ENCODE measurements around the gene MASP2. TPM values are rescaled to one million over a fixed set of nuclear protein-coding genes. Genes with fewer than 3 reads are reported as not detected.

MASP2 gene
- total and polyA plus RNA-seq, 9 of the 15 experiments (the other 6 are each of a cell fraction or from before 2014, with no cell fraction given) = 0.01 to 0.23 (median 0.06) TPM; not detected in 3

- TF ChIP-seq USF1 (CRISPR knock-in tag; IDR thresholded peaks at IDR 0.05) = peak; percentile 49; the same call in 1 of the 2 replicates
- TF ChIP-seq HBP1 (CRISPR knock-in tag; IDR thresholded peaks at IDR 0.05) = no peak
- TF ChIP-seq ZNF311 (CRISPR knock-in tag; IDR thresholded peaks at IDR 0.05) = no peak
- 0 out of 2 replicates have a peak, but pooled peaks have one; percentile 22 for TF ChIP-seq TGIF2 (CRISPR knock-in tag; IDR thresholded peaks at IDR 0.05)
- TF ChIP-seq FOXA3 (CRISPR knock-in tag; conservative IDR thresholded peaks at IDR 0.05 in 1 of 2, IDR thresholded peaks at IDR 0.05 in 1 of 2) = 0 out of 4 replicates have a peak, but pooled peaks of 1 of the 2 experiments have one; percentile 32
- TF ChIP-seq ZNF143 (CRISPR knock-in tag; IDR thresholded peaks at IDR 0.05) = no peak
- no peak for TF ChIP-seq EP300 (IDR thresholded peaks at IDR 0.05; ENCODE audit: low read length)
- no peak for TF ChIP-seq NFE2L1 (tag; IDR thresholded peaks at IDR 0.05; ENCODE audit: borderline replicate concordance, low read depth)
- TF ChIP-seq CC2D1A (IDR thresholded peaks at IDR 0.05) = no peak
- TF ChIP-seq ZBTB43 (CRISPR knock-in tag; IDR thresholded peaks at IDR 0.05) = no peak
- TF ChIP-seq NFATC3 (IDR thresholded peaks at IDR 0.05) = no peak
- no peak for TF ChIP-seq POLR2A (conservative IDR thresholded peaks at IDR 0.05)
- no peak for TF ChIP-seq CUX1 (CRISPR knock-in tag; IDR thresholded peaks at IDR 0.05)
- TF ChIP-seq RAD51 (IDR thresholded peaks at IDR 0.05; ENCODE audit: borderline replicate concordance, low read depth) = no peak
- TF ChIP-seq ZBTB26 (CRISPR knock-in tag; IDR thresholded peaks at IDR 0.05) = no peak
- no peak for TF ChIP-seq ZNF274 (IDR thresholded peaks at IDR 0.05; ENCODE audit: borderline replicate concordance, low read depth, low read length)
- no peak for TF ChIP-seq RBM39 (optimal IDR thresholded peaks at IDR 0.05; ENCODE audit: low read depth, low read length)
Observed at GRCh38 chr1:11059155-11059967, 12.3 kb upstream of the MASP2 start (continued).
